Femur (tissue), 1 donor: Measurements from ENCODE around the gene TMC3.
"Not testable (repeated sequence)": the region's sequence is repeated elsewhere in the genome, so short reads cannot be mapped to it uniquely, and the experiment has no call there.

Experiments used
- DNase-seq: peaks from one replicate; pipeline ENCODE4 v3.0.0-alpha.2; 2017

TMC3 gene

DNA sequence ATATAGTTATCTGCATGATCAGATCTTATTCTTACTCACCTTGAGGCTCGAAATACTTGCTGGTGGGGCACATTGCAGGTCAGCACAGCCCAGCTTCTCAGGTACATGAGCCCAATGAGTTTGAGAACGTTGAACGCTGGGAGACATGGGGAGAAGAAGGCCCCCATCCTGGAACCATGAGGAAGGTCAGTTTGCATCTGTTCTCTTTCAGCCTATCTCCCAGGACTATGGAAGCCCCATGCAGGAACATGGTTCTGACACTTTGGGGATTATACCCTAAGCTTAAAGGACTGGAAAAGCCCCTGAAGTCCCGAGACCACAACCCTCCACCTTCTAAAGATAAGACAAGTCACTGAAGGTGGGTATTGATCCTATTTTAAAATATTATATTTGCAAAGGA, 32.7 kb downstream of the TMC3 start:
- DNase-seq: no peak

GRCh38 chr15:81339851-81340250, 34.2 kb downstream of the TMC3 start:
- DNase-seq: no peak

DNA sequence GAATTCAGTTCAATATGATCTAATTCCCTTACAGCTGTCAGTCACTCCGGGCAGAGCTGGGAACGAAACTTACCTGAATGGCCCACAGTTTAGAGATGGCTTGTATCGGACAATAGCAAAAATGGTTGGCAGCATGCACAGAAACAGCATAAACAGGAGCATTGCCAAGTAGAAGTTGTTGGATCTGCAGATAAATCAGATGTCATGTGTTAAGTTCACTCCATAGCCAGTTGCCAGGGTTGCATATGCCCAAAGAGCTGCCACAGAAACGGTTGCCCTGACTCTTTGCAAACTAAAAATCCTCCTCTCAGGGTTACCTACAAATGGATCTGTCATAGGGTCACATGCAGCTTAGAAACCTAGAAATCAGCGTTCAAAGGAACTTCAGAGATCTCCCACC, 34.7 kb downstream of the TMC3 start:
- no peak for DNase-seq

DNA sequence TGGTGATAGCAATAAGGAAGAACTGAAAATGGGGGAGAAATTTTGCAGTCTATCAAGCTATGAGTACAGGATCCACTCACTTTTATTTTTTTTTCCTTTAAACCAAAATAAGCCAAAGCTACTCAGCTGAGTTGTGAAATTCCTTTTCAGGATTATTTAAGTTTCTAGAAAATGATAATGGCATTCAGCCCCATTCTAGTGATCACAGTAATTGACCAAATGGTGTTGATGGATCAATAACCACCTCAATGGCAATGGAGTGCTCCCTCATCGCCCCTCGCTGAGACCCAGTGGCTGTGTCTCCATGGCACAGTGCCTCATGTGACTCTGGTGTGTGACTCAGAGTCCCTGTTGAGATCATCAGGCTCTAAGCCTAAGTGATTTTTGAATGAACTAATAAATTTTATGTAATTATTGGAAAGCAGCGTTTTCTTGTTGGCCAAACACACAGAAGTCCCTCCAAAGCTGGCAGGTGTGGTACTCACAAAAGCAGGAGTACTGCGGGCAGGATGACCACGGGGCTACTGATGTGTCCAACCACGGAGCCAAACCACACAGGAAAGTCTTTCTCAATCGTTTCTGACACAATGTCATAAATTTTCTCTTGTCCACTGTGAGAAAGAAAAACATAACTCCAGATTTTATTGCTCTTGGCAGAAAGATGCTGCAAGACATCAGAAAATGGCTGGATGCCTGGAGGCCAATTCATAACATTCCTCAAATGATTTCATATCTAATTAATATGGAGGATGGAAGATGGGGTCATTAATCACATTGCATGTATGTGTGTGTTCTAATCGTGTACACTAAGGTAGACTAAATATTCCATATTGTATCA, 35.6 kb downstream of the TMC3 start:
- DNase-seq: peak; percentile 61

DNA sequence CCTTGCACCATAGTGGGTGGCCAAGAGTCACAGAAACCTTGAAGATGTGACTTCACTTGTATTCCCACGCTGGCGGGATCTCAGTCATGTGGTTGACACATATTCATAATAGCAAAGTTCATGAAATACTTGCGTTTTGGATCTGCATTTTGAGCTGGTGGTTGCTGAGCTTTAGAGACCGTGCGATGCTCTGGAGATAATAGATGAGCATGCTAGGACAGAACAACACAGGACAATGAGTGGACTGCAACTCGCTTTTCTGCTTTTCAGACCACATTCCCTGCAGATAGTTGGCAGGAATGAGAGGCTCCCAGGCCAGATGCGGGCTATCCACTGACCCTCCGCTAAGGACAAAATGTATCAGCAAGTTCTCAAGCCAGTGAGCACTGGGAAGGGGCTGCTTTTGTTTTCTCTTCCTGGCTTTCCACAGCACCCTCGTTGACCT, 36.3 kb downstream of the TMC3 start:
- DNase-seq: peak; percentile 37

GRCh38 chr15:81337241-81337640, 36.8 kb downstream of the TMC3 start:
- DNase-seq: no peak

GRCh38 chr15:81336568-81336967, 37.4 kb downstream of the TMC3 start:
- DNase-seq: no peak

DNA sequence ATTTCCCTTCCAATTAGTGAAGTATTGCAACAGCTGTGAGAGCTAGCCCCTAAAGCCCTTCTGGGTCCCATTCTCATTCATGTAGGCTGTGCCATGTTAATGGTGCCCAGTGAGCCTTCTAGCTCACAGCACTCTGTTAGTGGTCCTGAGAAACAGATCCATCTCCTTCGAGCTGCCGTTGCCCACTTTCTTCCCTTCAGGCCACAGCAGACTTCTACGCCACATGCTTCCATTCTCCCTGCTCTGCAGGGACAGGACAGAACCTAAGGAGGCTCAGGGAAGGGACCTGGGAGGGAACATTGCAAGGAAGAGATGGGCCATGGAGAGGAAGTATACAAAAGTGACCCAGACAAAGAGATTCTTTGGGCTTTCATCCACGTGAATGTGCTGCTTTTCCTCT, 38.4 kb downstream of the TMC3 start:
- DNase-seq: no peak

DNA sequence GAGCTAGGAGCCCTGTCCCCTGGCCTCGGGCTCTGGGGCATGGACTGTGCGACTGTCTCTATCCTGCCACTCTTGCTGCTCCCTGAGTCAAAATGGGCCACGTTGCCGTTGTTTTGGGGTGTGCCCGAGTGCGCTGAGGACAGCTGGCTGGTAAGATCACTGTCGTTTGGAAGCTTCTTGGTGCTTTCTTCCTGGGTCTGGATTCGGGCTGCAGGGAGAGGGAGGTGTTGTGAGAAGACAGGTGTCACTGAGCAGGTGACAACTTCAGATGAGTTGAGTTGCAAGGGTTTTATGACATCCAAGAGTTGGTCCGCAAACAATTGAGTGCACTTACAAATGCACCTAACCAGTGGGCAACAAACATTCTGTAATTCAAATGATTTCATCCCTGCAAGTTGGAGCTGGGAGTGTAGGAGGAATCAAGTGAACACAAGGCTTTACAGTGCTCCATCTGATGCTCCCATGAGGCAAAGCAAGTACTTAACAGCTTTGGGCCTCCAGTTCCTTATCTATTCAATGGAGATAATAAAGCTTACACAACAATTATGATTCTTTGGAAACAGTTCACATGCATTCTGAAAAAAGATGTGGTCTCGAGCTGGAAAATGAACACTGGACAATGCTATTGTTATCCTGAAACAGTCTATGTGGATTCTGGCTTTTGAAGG, 39.1 kb downstream of the TMC3 start:
- no peak for DNase-seq

- no peak for DNase-seq
Observed at GRCh38 chr15:81333363-81333762, 40.6 kb downstream of the TMC3 start.

GRCh38 chr15:81332326-81332725, 41.7 kb downstream of the TMC3 start:
- DNase-seq: no peak

DNA sequence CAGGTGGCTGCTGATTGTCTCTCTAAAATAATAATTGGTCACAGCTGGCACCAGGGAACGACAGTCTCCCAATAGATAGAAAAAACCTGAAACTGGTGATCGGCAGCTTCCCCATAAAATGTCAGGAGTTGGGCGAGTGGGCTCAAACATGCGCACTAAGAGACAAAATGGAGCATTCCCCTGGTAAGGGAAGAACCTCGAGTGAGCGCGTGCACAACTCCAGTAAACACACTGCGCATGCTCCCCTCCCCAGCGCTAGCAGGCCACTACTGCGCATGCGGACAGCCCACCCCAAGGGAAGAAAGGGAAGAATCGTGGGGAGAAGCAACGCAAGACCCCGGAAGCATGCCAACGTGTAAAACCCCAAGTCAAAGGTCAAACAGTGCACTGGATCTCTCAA, 42.4 kb downstream of the TMC3 start:
- DNase-seq: no peak

DNA sequence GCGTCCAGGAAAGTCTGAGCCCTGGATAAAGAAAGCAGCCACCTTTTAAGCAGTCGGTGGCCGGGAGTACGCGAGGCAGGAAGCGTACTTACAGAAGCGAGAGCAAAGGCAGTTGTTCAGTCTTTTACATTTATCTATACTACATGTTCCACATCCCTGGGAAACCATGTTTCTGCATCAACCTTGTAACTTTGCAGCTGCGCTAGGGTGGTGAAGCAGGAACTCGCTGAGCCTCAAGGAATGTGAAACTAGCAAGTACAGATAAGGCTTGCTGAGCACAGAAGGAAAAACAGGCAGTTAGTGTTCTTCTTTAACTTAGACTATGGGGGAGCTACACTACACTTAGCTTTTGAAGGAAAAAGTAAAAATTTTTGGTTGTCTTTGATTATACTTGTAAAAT, 42.9 kb downstream of the TMC3 start:
- DNase-seq: not testable (repeated sequence)

GRCh38 chr15:81330366-81331090, 43.5 kb downstream of the TMC3 start:
- no peak for DNase-seq

DNA sequence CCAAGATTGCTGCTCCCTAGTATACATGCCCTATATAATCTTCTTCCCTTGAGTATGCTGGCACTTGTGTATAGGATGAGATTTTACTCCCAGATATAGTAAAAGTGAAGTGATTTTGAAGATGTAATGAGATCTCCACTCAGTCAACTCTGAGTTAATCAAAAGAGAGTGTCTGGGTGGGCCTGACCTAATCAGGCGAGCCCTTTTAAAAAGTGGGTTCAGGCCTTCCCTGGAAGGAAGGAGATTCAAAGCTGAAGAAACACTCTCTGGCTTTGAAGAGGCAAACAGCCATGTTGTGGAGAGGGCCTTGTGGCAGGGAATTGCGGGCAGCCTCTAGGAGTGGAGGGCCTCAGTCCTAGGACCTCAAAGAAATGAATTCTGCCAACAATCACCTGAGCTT, 44.6 kb downstream of the TMC3 start:
- DNase-seq: no peak

DNA sequence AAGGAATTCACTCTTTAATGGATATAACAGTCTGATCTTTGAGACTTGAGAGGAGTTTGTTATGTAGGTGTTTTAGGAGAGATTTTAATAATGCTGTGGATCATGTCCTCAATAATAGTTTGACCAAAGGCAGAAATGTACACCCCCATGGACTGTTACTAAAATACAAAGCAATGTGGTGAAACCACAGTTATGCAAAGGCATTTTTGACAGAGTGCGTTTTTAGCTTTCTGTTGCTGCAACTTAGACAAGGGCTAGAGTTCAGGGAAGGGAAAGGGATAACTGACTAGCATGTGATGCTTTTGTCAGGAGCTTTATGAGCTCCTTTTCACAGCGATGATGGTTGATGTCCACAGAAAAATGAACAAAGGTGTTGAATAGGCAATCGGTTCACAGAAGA, 46.5 kb downstream of the TMC3 start:
- no peak for DNase-seq

GRCh38 chr15:81326466-81327212, 47.4 kb downstream of the TMC3 start:
- no peak for DNase-seq

GRCh38 chr15:81323944-81324881, 49.8 kb downstream of the TMC3 start, which contains the start of gene STARD5:
STARD5 (minus strand) TSS chr15:81324141; CDS start chr15:81324099, 42 bp downstream.
- DNase-seq: peak; percentile 99

DNA sequence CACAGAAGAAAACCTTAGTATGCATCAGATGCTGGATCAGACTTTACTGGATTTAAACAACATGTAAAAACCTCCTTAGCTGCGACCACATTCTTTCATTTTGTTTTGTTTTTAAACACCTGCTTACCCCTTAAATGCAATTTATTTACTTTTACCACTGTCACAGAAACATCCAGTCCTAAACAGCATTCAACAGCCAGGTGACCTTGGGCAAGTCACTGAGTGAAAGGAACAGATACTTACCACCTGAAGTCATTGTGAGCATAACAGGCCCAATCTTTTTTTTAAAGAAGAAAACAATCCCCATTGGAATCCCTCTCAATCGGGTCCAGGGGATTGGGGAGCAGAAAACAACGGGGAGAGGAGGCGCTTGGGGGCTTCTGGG, 50.5 kb downstream of the TMC3 start:
- no peak for DNase-seq

- DNase-seq: no peak
Observed at GRCh38 chr15:81322676-81323253, 51.2 kb downstream of the TMC3 start.

GRCh38 chr15:81321667-81322066, 52.3 kb downstream of the TMC3 start:
- DNase-seq: no peak
